Endodermal cell (in vitro differentiated cells): ENCODE measurements around the gene ANKRD2. TPM values are rescaled to one million over a fixed set of nuclear protein-coding genes. Genes with fewer than 3 reads are reported as not detected.

Experiments used
- DNase-seq: peaks from one replicate; pipeline ENCODE4 v3.0.0-alpha.2; 2017
- H3K27ac ChIP-seq: 2 replicates; pipeline ENCODE4 v1.5.1; 2013; ENCODE audit warnings: mild to moderate bottlenecking, low read depth, low read length, moderate library complexity
- H3K27me3 ChIP-seq: 2 replicates; pipeline ENCODE4 v1.6.1; 2013; ENCODE audit warnings: mild to moderate bottlenecking, low read length, moderate library complexity; ENCODE audit not compliant: insufficient read depth, control insufficient read depth, poor library complexity, severe bottlenecking
- H3K36me3 ChIP-seq: 2 replicates; pipeline ENCODE4 v1.7.0; 2013; ENCODE audit warnings: mild to moderate bottlenecking, low read length, moderate library complexity; ENCODE audit not compliant: control insufficient read depth, insufficient read depth
- H3K4me1 ChIP-seq: one replicate; pipeline ENCODE4 v1.7.0; 2013; ENCODE audit warnings: low read length; ENCODE audit not compliant: control insufficient read depth, insufficient read depth
- H3K4me3 ChIP-seq: 2 replicates; pipeline ENCODE4 v1.5.1; 2013; ENCODE audit warnings: mild to moderate bottlenecking, low read length, moderate library complexity
- H3K9ac ChIP-seq: 2 replicates; pipeline ENCODE4 v1.6.1; 2013; ENCODE audit warnings: mild to moderate bottlenecking, low read length, moderate library complexity; ENCODE audit not compliant: poor library complexity, severe bottlenecking; ENCODE audit errors: extremely low read depth
- H3K9me3 ChIP-seq: 2 replicates; pipeline ENCODE4 v1.6.1; 2013; ENCODE audit warnings: mild to moderate bottlenecking, low read length, moderate library complexity; ENCODE audit not compliant: control insufficient read depth
- H3K27ac Mint-ChIP-seq: 2 replicates; pipeline ENCODE4 v1.8.0; 2020; ENCODE audit warnings: mixed read lengths
- H3K27me3 Mint-ChIP-seq: 2 replicates; pipeline ENCODE4 v1.8.0; 2021; ENCODE audit warnings: mild to moderate bottlenecking, mixed read lengths; ENCODE audit not compliant: insufficient read depth
- H3K36me3 Mint-ChIP-seq: 2 replicates; pipeline ENCODE4 v1.8.0; 2020; ENCODE audit warnings: low read depth, mixed read lengths
- H3K4me1 Mint-ChIP-seq: 2 replicates; pipeline ENCODE4 v1.8.0; 2020; ENCODE audit warnings: mixed read lengths
- H3K4me3 Mint-ChIP-seq: 2 replicates; pipeline ENCODE4 v1.8.0; 2020; ENCODE audit warnings: mild to moderate bottlenecking, moderate library complexity, mixed read lengths
- H3K9me3 Mint-ChIP-seq: 2 replicates; pipeline ENCODE4 v1.8.0; 2020; ENCODE audit warnings: mild to moderate bottlenecking, mixed read lengths
- WGBS, 2 experiments: methylation state at CpG; one replicate each; pipeline versions ENCODE4 v1.1.5 to v1.1.7; 2013; ENCODE audit warnings: missing lambda C conversion rate in 2 of 2, mixed read lengths in 1 of 2; ENCODE audit not compliant: insufficient coverage in 1 of 2, insufficient read length in 1 of 2; 5-methylcytosine and 5-hydroxymethylcytosine counted together
- total RNA-seq, 2 donors: library from RNA; stranded (reverse); fragmentation: NEBNext Ultra II Directional in 1 of 2; extraction: Animal tissue kit (Norgen Biotek cat#: 25700) in 1 of 2; gene quantifications; 2 replicates in 1 of 2; 3 replicates in 1 of 2; pipeline ENCODE4 v1.2.1, GENCODE V29; 2021
- TF ChIP-seq, protein P1 (sequence below): fragments of 200-600 bp; sonication (generic); conservative IDR thresholded peaks from 2 replicates; pipeline ENCODE4 v1.5.0; 2021; ENCODE audit warnings: antibody characterized with exemption, mild to moderate bottlenecking

ANKRD2 gene
- total RNA-seq, 2 donors from 2014 or later, result not detected

DNA sequence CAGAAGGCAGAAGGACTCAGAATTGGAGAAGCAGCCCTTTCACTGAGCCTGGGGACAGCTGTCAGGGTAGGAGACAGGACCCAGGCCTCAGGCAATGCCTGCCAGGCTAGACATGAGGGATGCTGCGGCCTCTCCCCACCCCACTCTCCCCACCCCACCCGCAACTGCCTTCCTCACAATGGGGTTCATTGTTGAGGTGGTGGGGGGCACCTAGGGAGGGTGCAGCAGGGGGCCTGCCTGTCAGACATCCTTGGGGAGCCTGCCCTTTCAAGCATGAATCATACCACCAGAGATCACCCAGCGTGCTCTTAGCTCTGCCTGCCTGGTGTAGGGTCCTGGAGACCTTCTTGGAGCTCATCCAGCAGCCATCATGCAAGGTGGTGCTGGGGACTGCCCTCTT lies 16.9 kb downstream of the ANKRD2 start, which contains the start of gene C10orf62:
TSS of gene C10orf62 (plus strand) at position 243 of the 400 bp plus-strand sequence. CDS start 177 bp downstream, outside the sequence.
- H3K27ac ChIP-seq, result no peak within 1 kb of the TSS
- H3K9ac ChIP-seq, result no peak within 1 kb of the TSS
- peaks cover 1% of the 10 kb centered on the region for H3K4me1 Mint-ChIP-seq
- no peak within 1 kb of the TSS for H3K4me3 ChIP-seq
- no peak within 1 kb of the TSS for H3K27ac Mint-ChIP-seq
- WGBS, 2 experiments, result 98 to 100% methylated on average over 1 to 2 of the region's 3 CpGs
- no peaks in the 10 kb centered on the region for H3K36me3 ChIP-seq
- no peaks in the 10 kb centered on the region for H3K9me3 Mint-ChIP-seq
- H3K9me3 ChIP-seq, result no peaks in the 10 kb centered on the region
- DNase-seq, result no peak
- no peaks in the 10 kb centered on the region for H3K27me3 ChIP-seq
- H3K36me3 Mint-ChIP-seq, result no peaks in the 10 kb centered on the region
- H3K4me3 Mint-ChIP-seq, result no peak within 1 kb of the TSS
- no peaks in the 10 kb centered on the region for H3K4me1 ChIP-seq
- TF ChIP-seq, protein P1, sequence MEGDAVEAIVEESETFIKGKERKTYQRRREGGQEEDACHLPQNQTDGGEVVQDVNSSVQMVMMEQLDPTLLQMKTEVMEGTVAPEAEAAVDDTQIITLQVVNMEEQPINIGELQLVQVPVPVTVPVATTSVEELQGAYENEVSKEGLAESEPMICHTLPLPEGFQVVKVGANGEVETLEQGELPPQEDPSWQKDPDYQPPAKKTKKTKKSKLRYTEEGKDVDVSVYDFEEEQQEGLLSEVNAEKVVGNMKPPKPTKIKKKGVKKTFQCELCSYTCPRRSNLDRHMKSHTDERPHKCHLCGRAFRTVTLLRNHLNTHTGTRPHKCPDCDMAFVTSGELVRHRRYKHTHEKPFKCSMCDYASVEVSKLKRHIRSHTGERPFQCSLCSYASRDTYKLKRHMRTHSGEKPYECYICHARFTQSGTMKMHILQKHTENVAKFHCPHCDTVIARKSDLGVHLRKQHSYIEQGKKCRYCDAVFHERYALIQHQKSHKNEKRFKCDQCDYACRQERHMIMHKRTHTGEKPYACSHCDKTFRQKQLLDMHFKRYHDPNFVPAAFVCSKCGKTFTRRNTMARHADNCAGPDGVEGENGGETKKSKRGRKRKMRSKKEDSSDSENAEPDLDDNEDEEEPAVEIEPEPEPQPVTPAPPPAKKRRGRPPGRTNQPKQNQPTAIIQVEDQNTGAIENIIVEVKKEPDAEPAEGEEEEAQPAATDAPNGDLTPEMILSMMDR, result no peak
- no peaks in the 10 kb centered on the region for H3K27me3 Mint-ChIP-seq

DNA sequence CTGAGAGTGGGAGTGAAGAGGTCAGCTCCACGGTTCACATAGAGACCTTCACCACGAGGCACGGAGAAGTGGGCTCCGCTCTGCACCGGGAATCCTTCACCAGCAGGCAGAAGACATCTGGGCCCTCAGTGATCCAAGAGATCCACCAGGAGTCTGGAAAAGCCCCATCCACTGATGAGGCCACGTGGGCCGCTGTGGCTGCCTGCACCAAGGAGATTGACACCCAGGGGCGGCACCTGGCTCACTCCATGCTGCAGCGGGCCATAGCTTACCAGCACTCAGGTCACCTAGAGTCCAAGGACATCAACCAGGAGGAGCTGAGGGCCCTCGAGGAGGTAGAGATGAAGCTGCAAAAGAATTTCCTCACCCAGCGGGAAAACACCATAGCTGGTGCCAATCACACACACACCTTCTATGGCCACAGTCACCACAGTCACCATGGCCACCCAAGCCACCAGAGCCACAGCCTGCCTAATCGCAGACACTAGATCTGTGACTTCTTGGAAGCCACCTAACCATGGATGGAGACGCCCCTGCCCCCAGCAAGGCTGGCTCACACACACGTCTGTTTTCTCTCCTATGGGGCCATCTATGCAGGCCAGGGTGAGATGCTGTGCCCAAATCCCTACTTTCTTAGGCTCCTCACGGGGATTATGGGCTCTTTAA lies 17.6 kb downstream of the ANKRD2 start:
- H3K9ac ChIP-seq, result no peak overlapping the region
- H3K27me3 ChIP-seq, result no peaks in the 10 kb centered on the region
- H3K27ac ChIP-seq, result no peak overlapping the region
- Mint-ChIP-seq H3K27ac (no peak overlapping the region), H3K4me3 (no peak overlapping the region), H3K36me3 (no peaks in the 10 kb centered on the region), H3K27me3 (no peaks in the 10 kb centered on the region), H3K4me1 (no peaks in the 10 kb centered on the region), H3K9me3 (no peaks in the 10 kb centered on the region)
- TF ChIP-seq, protein P1, result no peak
- H3K9me3 ChIP-seq, result no peaks in the 10 kb centered on the region
- 93% methylated on average over 10 to 15 of the region's 15 CpGs for WGBS, 2 experiments
- no peak overlapping the region for H3K4me3 ChIP-seq
- DNase-seq, result no peak
- H3K4me1 ChIP-seq, result no peaks in the 10 kb centered on the region
- H3K36me3 ChIP-seq, result no peaks in the 10 kb centered on the region

DNA sequence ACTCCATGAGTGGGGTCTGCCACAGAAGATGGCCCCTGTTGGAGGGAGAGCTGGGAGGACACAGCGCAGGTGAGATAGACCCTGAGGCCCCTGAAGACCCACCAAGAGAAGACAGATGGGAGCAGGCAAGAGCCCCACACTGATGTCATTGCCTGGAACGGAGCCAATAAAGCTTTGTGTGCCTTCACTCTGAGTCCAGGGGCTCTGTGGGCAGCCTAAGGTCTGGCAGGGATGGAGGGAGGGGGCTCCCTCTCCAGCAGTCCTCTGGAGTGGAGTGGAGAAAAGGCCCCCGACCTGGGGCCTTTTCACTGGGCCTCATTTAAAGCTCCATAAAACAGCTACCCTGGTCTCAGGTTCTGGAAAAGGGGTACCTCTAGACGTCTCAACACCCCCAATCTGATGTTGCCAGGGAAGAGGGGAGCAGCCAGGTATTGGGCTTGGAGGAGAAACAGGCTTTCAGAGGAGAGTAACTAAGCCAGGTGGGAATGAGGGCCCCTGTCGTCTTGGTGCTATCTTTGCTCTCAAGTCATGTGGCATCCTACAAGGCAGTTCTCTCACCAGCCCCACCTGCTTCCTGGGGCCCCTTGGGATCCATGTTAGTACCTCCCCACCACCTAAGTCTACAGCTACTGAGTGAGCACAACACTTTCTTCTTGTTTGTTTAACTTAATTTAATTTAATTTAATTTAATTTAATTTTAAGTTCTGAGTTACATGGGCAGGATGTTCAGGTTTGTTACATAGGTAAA lies 18.3 kb downstream of the ANKRD2 start:
- WGBS, 2 experiments, result 90 to 98% methylated on average over 3 to 5 of the region's 5 CpGs
- H3K4me1 Mint-ChIP-seq, result no peaks in the 10 kb centered on the region

More for the DNA sequence above, 18.3 kb downstream of the ANKRD2 start:
- H3K27ac Mint-ChIP-seq, result no peak overlapping the region
- Histone ChIP-seq H3K4me1 (no peaks in the 10 kb centered on the region), H3K27ac (no peak overlapping the region), H3K9me3 (no peaks in the 10 kb centered on the region), H3K4me3 (no peak overlapping the region), H3K36me3 (no peaks in the 10 kb centered on the region), H3K9ac (no peak overlapping the region), H3K27me3 (no peaks in the 10 kb centered on the region)
- no peaks in the 10 kb centered on the region for H3K27me3 Mint-ChIP-seq
- H3K9me3 Mint-ChIP-seq, result no peaks in the 10 kb centered on the region
- no peak overlapping the region for H3K4me3 Mint-ChIP-seq
- TF ChIP-seq, protein P1, result no peak
- no peak for DNase-seq
- no peaks in the 10 kb centered on the region for H3K36me3 Mint-ChIP-seq
